Liver (tissue), 9 donors: Measurements from ENCODE around the gene ALKBH2. TPM values are rescaled to one million over a fixed set of nuclear protein-coding genes. Genes with fewer than 3 reads are reported as not detected.

Experiments used
- DNase-seq: peaks from one replicate; pipeline ENCODE4 v3.0.0-alpha.2; 2017; ENCODE audit warnings: low spot score
- H3K27ac ChIP-seq, 2 donors: one replicate each; pipeline ENCODE4 v1.7.0; 2013; ENCODE audit warnings: inconsistent platforms in 2 of 2, low read length in 2 of 2, control low read depth in 1 of 2, low read depth in 1 of 2, mild to moderate bottlenecking in 1 of 2
- H3K27me3 ChIP-seq, 4 donors: one replicate each; pipeline versions ENCODE4 v1.6.1 to v1.7.0; 2013; ENCODE audit warnings: low read length in 3 of 4, inconsistent platforms in 1 of 4, mild to moderate bottlenecking in 1 of 4, moderate library complexity in 1 of 4; ENCODE audit not compliant: control insufficient read depth in 4 of 4, insufficient read depth in 4 of 4
- H3K36me3 ChIP-seq, 4 donors: one replicate each; pipeline versions ENCODE4 v1.6.1 to v1.7.0; 2013; ENCODE audit warnings: low read length in 3 of 4, mild to moderate bottlenecking in 3 of 4, low read depth in 1 of 4, moderate library complexity in 1 of 4; ENCODE audit not compliant: control insufficient read depth in 4 of 4, insufficient read depth in 3 of 4
- H3K4me1 ChIP-seq, 4 donors: one replicate each; pipeline versions ENCODE4 v1.6.1 to v1.7.0; 2013; ENCODE audit warnings: low read length in 3 of 4, mild to moderate bottlenecking in 3 of 4, moderate library complexity in 1 of 4; ENCODE audit not compliant: control insufficient read depth in 4 of 4, insufficient read depth in 4 of 4
- H3K4me3 ChIP-seq, 3 donors: one replicate each; pipeline versions ENCODE4 v1.6.1 to v1.7.0; 2013; ENCODE audit warnings: low read length in 3 of 3, control low read depth in 1 of 3, low read depth in 1 of 3, mild to moderate bottlenecking in 1 of 3
- H3K9ac ChIP-seq, 2 donors: one replicate each; pipeline ENCODE4 v1.7.0; 2013; ENCODE audit warnings: low read length in 2 of 2, mild to moderate bottlenecking in 2 of 2, moderate library complexity in 2 of 2, control low read depth in 1 of 2, low read depth in 1 of 2
- H3K9me3 ChIP-seq, 4 donors: one replicate each; pipeline versions ENCODE4 v1.6.1 to v1.7.0; 2013; ENCODE audit warnings: low read length in 3 of 4; ENCODE audit not compliant: control insufficient read depth in 4 of 4
- ATF3 ChIP-seq: IDR thresholded peaks from 2 replicates; pipeline ENCODE4 v1.6.1; 2016; ENCODE audit warnings: antibody characterized with exemption
- CTCF ChIP-seq: fragments of 150-350 bp; IDR thresholded peaks from 2 replicates; pipeline ENCODE4 v1.5.1; 2017; ENCODE audit warnings: improper control_type of control experiment, low read depth, low read length; ENCODE audit not compliant: missing input control
- EGR1 ChIP-seq, 2 donors: IDR thresholded peaks; 2 replicates each; pipeline ENCODE4 v1.6.1; 2016 to 2018; ENCODE audit warnings: antibody characterized with exemption in 2 of 2, low read depth in 2 of 2
- FOXA1 ChIP-seq: IDR thresholded peaks from 2 replicates; pipeline ENCODE4 v1.6.1; 2016; ENCODE audit warnings: antibody characterized with exemption
- FOXA2 ChIP-seq: IDR thresholded peaks from 2 replicates; pipeline ENCODE4 v1.6.1; 2016; ENCODE audit warnings: antibody characterized with exemption
- GABPA ChIP-seq, 2 donors: IDR thresholded peaks in 1 of 2; conservative IDR thresholded peaks in 1 of 2; 2 replicates each; pipeline ENCODE4 v1.6.1; 2016; ENCODE audit warnings: antibody characterized with exemption in 2 of 2, mild to moderate bottlenecking in 1 of 2, moderate library complexity in 1 of 2
- HNF4A ChIP-seq, 2 donors: conservative IDR thresholded peaks; 2 replicates each; pipeline ENCODE4 v1.6.1; 2016; ENCODE audit warnings: antibody characterized with exemption in 2 of 2, mild to moderate bottlenecking in 2 of 2
- HNF4G ChIP-seq: IDR thresholded peaks from 2 replicates; pipeline ENCODE4 v1.6.1; 2016; ENCODE audit warnings: antibody characterized with exemption
- JUND ChIP-seq, 2 donors: IDR thresholded peaks; 2 replicates each; pipeline ENCODE4 v1.6.1; 2016; ENCODE audit warnings: antibody characterized with exemption in 2 of 2
- MAX ChIP-seq: IDR thresholded peaks from 2 replicates; pipeline ENCODE4 v1.6.1; 2016; ENCODE audit warnings: antibody characterized with exemption
- NR2F2 ChIP-seq: IDR thresholded peaks from 2 replicates; pipeline ENCODE4 v1.6.1; 2016; ENCODE audit warnings: antibody characterized with exemption
- RAD21 ChIP-seq, 2 donors: IDR thresholded peaks; 2 replicates each; pipeline ENCODE4 v1.6.1; 2016; ENCODE audit warnings: antibody characterized with exemption in 2 of 2, mild to moderate bottlenecking in 2 of 2
- REST ChIP-seq: IDR thresholded peaks from 2 replicates; pipeline ENCODE4 v1.6.1; 2016; ENCODE audit warnings: antibody characterized with exemption, mild to moderate bottlenecking
- RXRA ChIP-seq, 2 donors: IDR thresholded peaks; 2 replicates each; pipeline ENCODE4 v1.6.1; 2017 to 2018; ENCODE audit warnings: antibody characterized with exemption in 2 of 2, mild to moderate bottlenecking in 1 of 2
- SP1 ChIP-seq: IDR thresholded peaks from 2 replicates; pipeline ENCODE4 v1.6.1; 2018; ENCODE audit warnings: antibody characterized with exemption, mild to moderate bottlenecking
- TAF1 ChIP-seq: conservative IDR thresholded peaks from 2 replicates; pipeline ENCODE4 v1.6.1; 2016; ENCODE audit warnings: antibody characterized with exemption, mild to moderate bottlenecking
- YY1 ChIP-seq: IDR thresholded peaks from 2 replicates; pipeline ENCODE4 v1.6.1; 2016; ENCODE audit warnings: antibody characterized with exemption, mild to moderate bottlenecking
- ZBTB33 ChIP-seq: IDR thresholded peaks from 2 replicates; pipeline ENCODE4 v1.6.1; 2016; ENCODE audit warnings: antibody characterized with exemption
- WGBS: extraction: QIAGEN DNeasy Blood & Tissue Kit; methylation state at CpG from one replicate; pipeline ENCODE4 v1.1.7; 2013; 5-methylcytosine and 5-hydroxymethylcytosine counted together
- polyA plus RNA-seq, 2 donors: library from polyadenylated mRNA; stranded (reverse) in 1 of 2; unstranded in 1 of 2; fragments of 200-250 nt in 1 of 2; fragments of >200 nt in 1 of 2; fragmentation: Nextera tagmentation in 1 of 2; extraction: Ambion mirVana in 1 of 2; gene quantifications; one replicate each; pipeline versions ENCODE4 v1.2.1 to v1.2.3, GENCODE V29; 2013 to 2015
- total RNA-seq, 2 donors: library from RNA; depleted of rRNA; stranded (reverse); fragments of >200 nt; gene quantifications; one replicate each; pipeline ENCODE4 v1.2.3, GENCODE V29; 2014
- donor health status: healthy.
- donor health status: healthy.
- donor health status: healthy.
- donor health status: healthy.
- donor health status: healthy.

Gene ALKBH2
- total and polyA plus RNA-seq, 4 donors = 6.8 to 24.7 (median 19.9) TPM

GRCh38 chr12:109098651-109099050, 5.4 kb upstream of the ALKBH2 start:
- H3K27me3 ChIP-seq = no peaks in the 10 kb centered on the region
- 3% methylated on average over 8 of the region's 8 CpGs for WGBS
- H3K9me3 ChIP-seq = no peaks in the 10 kb centered on the region
- DNase-seq = no peak
- peak overlapping the region; percentile 73 to 75 for H3K27ac ChIP-seq
- H3K4me3 ChIP-seq = peak overlapping the region; percentile 74 to 89 (median 85)
- no peak for TF ChIP-seq NR2F2
- no peak for TF ChIP-seq REST
- no peak for TF ChIP-seq FOXA2
- TF ChIP-seq RAD21 (IDR thresholded peaks at IDR 0.05) = no peak
- TF ChIP-seq TAF1 = no peak
- no peak for TF ChIP-seq YY1
- no peak for TF ChIP-seq CTCF
- no peak for TF ChIP-seq ATF3
- TF ChIP-seq HNF4G = no peak
- TF ChIP-seq FOXA1 = no peak
- no peak for TF ChIP-seq ZBTB33
- TF ChIP-seq MAX = no peak
- no peak for TF ChIP-seq EGR1 (IDR thresholded peaks at IDR 0.05; ENCODE audit: low read depth in 2 of 2)
- no peak for TF ChIP-seq JUND (IDR thresholded peaks at IDR 0.05)
- no peak for TF ChIP-seq HNF4A (conservative IDR thresholded peaks at IDR 0.05)
- no peak for TF ChIP-seq GABPA (IDR thresholded peaks at IDR 0.05 in 1 of 2, conservative IDR thresholded peaks at IDR 0.05 in 1 of 2)
- TF ChIP-seq RXRA (IDR thresholded peaks at IDR 0.05) = no peak
- TF ChIP-seq SP1 = no peak
- H3K9ac ChIP-seq = peak overlapping the region; percentile 63 to 83
- peaks cover 5 to 25% (median 18%) of the 10 kb centered on the region in 4 donors for H3K4me1 ChIP-seq
- peaks cover 0 to 10% (median 7%) of the 10 kb centered on the region in 4 donors for H3K36me3 ChIP-seq
